NCI-H128 (cell line): ENCODE data around the gene PARP15.
"Not testable (repeated sequence)": the region's sequence is repeated elsewhere in the genome, so short reads cannot be mapped to it uniquely, and the experiment has no call there.

Experiments
- DNase-seq: peaks from one replicate; lab custom pipeline; 2025; ENCODE audit not compliant: unreplicated experiment; lab: John Stamatoyannopoulos, UW

Gene PARP15

GRCh38 chr3:122615303-122615702, 37.9 kb downstream of the PARP15 start:
- no peak for DNase-seq

GRCh38 chr3:122618614-122619013, 41.2 kb downstream of the PARP15 start:
- DNase-seq = no peak

- no peak for DNase-seq
Measured at GRCh38 chr3:122619040-122619439, 41.6 kb downstream of the PARP15 start.

GRCh38 chr3:122620399-122620798, 42.9 kb downstream of the PARP15 start:
- DNase-seq = no peak

- no peak for DNase-seq
Measured at GRCh38 chr3:122621112-122621511, 43.7 kb downstream of the PARP15 start.

- DNase-seq = no peak
Measured at GRCh38 chr3:122623031-122623829, 45.8 kb downstream of the PARP15 start.

- DNase-seq = no peak
Measured at GRCh38 chr3:122626515-122627180, 49.2 kb downstream of the PARP15 start.

GRCh38 chr3:122627301-122627700, 49.9 kb downstream of the PARP15 start:
- no peak for DNase-seq

GRCh38 chr3:122628567-122628966, 51.1 kb downstream of the PARP15 start:
- no peak for DNase-seq

- no peak for DNase-seq
Measured at GRCh38 chr3:122629763-122630162, 52.3 kb downstream of the PARP15 start.

- DNase-seq = no peak
Measured at GRCh38 chr3:122635789-122636188, 58.3 kb downstream of the PARP15 start.

GRCh38 chr3:122636697-122637096, 59.2 kb downstream of the PARP15 start:
- no peak for DNase-seq

GRCh38 chr3:122640437-122640999, 63.1 kb downstream of the PARP15 start:
- no peak for DNase-seq

GRCh38 chr3:122642935-122643334, 65.5 kb downstream of the PARP15 start:
- no peak for DNase-seq

GRCh38 chr3:122646146-122646988, 68.9 kb downstream of the PARP15 start:
- DNase-seq = no peak

- DNase-seq = not testable (repeated sequence)
Measured at GRCh38 chr3:122651233-122651907, 73.9 kb downstream of the PARP15 start.

GRCh38 chr3:122651962-122652361, 74.5 kb downstream of the PARP15 start:
- not testable (repeated sequence) for DNase-seq

- not testable (repeated sequence) for DNase-seq
Measured at GRCh38 chr3:122658336-122658735, 80.9 kb downstream of the PARP15 start.

- no peak for DNase-seq
Measured at GRCh38 chr3:122660297-122660974, 83.0 kb downstream of the PARP15 start.

GRCh38 chr3:122661633-122662032, 84.2 kb downstream of the PARP15 start:
- DNase-seq = no peak
